CD4-positive, alpha-beta T cell treated with Interferon gamma for 1 hour (primary cell): ENCODE results near the gene PRKN.

Source experiments
- DNase-seq: peaks from one replicate; pipeline ENCODE4 v3.0.0-alpha.2; 2020

PRKN gene

DNA sequence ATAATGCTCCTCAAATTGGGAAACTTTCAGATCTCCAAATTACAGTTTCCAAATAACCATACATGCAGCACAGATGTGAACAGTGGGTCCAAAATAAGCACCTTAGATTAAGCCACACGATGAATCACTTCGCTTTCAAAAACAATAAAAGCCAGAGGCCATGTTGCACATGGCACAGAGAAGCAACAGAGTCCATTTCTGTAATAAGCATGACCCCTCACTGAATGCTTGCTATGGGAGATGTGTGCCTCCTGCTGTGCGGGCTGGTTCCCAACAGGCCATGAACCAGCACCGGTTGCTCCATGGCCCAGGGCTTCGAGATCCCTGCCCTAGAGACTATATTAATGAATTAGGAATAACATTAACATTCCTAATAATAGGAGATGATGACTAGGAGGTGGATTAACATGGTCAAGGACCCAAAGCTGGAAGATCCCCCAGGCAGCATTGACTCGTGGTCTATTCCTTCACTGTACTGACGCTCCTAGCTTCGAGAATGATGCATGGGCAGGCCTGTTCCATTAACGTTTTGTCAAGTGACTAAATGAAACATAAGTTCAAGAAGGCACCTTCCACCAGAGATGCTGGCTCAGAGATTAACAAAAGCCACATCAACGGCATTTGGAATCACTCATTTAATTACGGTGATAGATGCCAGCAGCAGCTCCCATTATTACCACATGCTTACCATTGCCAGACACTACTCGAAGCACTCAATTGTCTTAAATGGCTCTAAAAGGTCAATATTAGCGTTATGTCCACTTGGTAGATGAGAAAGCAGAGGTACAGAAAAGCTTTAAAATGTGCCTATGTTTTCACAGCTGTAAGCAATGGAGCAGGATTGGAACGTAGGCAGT, 983.1 kb downstream of the PRKN start:
- DNase-seq: no peak

GRCh38 chr6:161743509-161744178, 983.9 kb downstream of the PRKN start:
- no peak for DNase-seq

GRCh38 chr6:161740486-161740885, 987.1 kb downstream of the PRKN start:
- no peak for DNase-seq

DNA sequence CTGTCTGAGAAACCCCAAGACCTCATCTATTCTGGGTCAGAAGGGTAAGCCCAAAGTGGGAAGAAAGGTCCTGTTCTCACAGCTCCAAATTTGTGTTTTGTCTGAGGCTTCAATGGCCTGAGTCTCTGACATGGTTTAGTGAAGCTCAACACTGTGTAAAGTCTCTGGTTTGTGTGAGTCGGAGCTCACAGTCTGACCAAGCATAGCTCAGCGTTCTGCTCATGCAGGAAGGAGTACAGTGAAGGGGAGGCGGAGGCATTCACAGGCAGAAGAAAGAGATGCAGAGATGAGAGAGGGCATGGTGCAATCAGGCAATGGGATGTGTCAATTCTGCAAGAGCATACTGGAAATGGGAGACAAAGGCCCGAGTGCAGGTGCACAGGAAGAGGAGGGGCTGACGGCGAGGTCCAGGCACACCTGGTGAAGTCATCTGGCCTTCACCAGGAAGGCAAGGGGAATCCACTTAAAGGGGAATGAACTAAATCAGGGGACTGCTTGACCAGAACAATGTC, 990.7 kb downstream of the PRKN start:
- DNase-seq: no peak

GRCh38 chr6:161736326-161736725, 991.2 kb downstream of the PRKN start:
- no peak for DNase-seq

- DNase-seq: no peak
Observed at GRCh38 chr6:161732594-161732993, 995.0 kb downstream of the PRKN start.

DNA sequence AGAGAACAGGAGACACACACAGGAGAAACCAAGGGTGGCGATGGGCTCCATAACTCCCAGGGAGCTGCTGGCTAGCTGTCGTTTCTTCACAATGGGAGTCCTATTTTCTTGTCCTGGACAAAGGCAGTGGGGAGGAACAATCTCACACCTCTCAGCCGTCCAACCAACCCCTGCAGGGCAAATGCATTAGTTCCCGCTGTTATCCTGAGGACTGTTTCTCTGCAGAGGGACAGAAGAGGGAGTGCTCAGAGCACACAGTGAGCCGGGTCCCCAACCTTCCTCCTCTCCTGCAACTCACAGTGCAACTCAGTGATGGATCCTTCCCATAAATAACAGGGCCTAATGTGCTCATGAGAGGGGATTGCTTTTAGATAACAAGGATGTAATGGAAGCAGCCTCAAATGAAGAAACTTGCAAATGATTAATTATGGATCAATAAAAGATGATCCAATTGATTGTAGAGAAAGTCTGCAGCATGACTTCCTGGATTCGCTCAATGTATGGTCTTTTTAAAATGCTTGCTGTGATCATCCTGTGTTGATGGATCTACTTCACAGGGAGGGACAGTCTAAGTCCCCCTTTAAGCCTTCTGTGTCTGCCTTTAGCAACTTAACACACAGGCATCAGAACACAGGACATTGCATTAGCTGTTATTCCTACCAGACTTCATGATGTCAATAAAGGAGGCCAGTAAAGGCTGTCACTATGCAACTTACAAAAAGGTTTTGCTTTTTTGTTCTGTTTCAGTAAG, 1000.3 kb downstream of the PRKN start:
- no peak for DNase-seq

GRCh38 chr6:161722394-161722793, 1005.2 kb downstream of the PRKN start:
- DNase-seq: no peak

- no peak for DNase-seq
Observed at GRCh38 chr6:161721511-161721910, 1006.1 kb downstream of the PRKN start.

- no peak for DNase-seq
Observed at GRCh38 chr6:161716176-161716575, 1011.4 kb downstream of the PRKN start.

- DNase-seq: no peak
Observed at GRCh38 chr6:161711938-161712337, 1015.6 kb downstream of the PRKN start.

GRCh38 chr6:161711515-161711914, 1016.1 kb downstream of the PRKN start:
- DNase-seq: no peak

DNA sequence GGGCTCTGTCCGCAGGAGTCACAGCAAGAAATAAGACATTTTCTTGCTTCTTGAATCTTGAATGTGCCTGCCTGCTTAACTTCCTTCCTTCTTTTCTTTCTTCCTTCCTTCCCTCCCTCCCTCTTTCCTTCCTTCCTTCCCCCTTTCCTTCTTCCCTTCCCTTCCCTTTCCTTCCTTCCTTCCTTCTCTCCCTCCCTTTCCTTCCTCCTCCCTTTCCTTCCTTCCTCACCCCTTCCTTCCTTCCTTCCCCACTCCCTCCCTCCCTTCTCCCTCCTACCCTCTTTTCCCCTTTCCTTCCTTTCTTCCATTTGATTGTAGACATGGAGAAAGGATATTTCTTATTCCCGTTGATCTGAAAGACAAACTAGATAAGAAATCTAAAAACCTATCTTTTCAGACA, 1016.9 kb downstream of the PRKN start:
- no peak for DNase-seq

GRCh38 chr6:161701056-161701455, 1026.5 kb downstream of the PRKN start:
- no peak for DNase-seq

DNA sequence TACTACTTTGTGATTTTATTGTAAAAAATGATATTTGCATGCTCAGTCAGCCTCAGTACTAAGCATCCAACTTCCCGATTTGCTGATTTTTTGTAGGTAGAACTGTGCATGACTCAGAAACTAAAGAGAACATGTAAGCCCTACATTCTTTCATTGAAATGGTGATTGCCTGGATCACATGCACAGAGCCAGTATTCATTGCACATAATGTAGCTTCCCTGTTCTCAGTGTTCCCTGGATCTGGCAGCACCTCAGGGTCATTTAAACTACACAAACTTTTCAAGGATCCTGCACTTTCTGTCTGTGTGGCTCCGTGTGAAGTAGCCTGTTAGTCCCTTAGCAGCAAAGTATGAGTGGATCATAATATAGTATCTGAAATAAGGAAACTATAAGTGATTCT, 1030.8 kb downstream of the PRKN start:
- DNase-seq: no peak

DNA sequence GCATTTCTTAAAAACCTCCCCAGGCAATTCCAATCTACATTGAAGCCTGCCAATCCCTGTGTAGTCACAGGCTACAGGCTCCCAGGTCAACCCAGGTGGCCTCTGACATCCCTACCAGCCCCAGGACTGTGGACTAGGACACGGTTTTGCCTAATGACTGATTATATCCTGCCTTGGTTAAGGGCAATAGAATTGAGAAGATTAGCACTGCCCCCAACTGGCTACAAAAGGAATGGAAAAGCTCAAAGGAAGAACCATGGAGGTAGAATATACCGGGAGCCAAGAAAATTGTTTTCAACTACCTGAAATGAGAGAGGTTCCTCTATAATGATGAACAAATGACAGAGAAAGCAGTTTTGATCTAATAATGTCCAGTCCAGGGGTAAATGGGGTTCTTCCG, 1032.6 kb downstream of the PRKN start:
- no peak for DNase-seq

GRCh38 chr6:161686655-161687054, 1040.9 kb downstream of the PRKN start:
- DNase-seq: no peak

GRCh38 chr6:161684731-161685475, 1042.7 kb downstream of the PRKN start:
- DNase-seq: no peak

DNA sequence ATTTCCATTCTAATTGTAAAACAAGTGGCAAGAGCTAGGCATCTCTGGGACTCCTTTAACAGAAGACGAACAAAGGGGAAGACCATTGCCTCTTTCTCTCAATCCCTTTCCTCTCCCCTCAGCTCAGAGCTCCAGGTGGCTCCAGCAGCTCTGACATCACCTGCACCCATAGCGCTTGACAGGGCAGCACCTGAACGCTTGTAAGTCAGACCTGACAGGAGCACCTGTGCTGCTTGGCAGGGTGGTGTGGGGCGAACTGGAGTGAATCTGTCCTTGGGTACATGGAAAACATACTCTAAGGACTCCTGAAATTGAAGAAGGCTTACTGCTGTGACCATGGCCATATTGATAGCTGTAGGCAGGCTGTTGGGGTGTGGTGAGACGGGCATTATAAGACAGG, 1044.2 kb downstream of the PRKN start:
- DNase-seq: no peak

DNA sequence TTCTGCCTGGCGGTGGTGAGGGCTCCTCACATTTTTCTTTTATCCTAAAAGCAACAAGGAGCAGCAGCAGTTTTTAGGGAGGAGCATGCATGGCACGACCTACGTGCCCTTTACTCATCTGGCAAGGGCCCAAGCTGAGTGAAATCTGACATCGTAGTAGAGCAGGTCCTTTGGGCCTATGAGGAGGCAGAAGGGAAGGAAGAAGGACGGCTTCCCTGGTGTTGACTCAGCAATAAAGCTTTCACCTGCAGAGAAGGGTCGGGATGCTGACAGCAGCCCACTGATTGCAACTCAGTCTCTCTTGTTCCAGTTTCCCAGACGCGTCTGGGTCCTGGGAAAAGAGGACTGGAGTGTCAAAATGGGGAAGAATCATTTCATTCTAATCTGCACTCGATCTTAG, 1044.6 kb downstream of the PRKN start:
- no peak for DNase-seq

DNA sequence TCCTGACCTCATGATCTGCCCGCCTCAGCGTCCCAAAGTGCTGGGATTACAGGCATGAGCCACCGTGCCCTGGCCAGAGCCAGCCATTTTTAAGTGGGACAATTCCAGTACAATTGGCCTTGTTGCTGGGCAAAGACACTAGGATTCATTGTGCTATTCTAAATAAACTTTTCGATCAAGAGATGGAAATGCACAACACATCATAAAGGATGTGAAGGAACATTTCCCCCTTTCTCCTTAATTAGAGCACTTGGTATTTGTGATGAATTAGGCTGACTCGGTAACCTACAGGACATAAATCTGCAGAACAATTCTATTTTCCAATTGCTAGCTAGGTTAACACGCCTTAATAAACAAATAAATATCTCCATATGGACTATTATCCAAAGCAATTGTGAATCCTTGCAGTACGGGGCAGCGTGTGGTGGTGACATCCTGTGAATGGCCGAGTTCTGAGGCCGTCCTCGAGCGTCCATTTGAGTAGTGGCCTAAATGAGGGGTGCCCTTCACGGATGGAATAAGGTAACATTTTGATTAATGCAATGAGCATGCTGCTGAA, 1047.5 kb downstream of the PRKN start:
- no peak for DNase-seq

- DNase-seq: no peak
Observed at GRCh38 chr6:161677188-161677587, 1050.4 kb downstream of the PRKN start.
